Measurements from ENCODE around the gene CPN2. TPM values are rescaled to one million over a fixed set of nuclear protein-coding genes. Genes with fewer than 3 reads are reported as not detected.

Gene CPN2
- total RNA-seq, 6 donors from 2014 or later: 0.10 TPM; not detected in 5

DNA sequence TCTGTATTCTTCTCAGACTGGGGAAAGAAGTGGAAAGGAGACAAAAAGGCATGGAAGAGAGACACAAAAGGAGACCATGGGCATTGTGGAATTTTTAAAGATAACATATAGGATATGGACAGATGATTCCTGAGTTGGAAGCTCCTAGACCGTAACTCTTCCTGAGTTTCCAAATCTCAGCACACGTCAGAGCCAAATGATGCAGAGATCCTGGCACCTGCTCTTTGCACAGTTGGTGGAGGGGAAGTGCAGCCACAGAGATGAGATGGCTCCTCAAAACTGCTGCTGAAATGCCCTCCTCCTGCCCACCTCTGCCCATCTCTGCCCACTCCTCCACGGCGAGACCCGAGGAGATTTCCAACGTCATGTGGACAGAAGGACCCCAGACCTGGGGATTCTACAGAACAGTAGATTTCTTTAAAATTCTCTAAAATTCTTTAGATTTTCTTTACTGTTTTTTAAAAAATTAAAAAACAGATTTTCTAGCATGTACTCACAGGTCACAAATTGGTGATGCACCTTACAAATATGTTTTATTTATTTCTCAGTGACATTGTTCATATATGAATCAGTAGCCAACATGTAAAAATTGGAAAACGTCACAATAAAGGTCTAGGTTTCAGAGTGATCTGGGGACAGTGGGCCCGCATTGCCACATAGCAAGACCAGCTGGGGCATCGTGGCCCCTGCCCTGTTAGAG, 8.1 kb downstream of the CPN2 start:
- H3K9me3 ChIP-seq: no peaks in the 10 kb centered on the region
- DNase-seq: no peak

DNA sequence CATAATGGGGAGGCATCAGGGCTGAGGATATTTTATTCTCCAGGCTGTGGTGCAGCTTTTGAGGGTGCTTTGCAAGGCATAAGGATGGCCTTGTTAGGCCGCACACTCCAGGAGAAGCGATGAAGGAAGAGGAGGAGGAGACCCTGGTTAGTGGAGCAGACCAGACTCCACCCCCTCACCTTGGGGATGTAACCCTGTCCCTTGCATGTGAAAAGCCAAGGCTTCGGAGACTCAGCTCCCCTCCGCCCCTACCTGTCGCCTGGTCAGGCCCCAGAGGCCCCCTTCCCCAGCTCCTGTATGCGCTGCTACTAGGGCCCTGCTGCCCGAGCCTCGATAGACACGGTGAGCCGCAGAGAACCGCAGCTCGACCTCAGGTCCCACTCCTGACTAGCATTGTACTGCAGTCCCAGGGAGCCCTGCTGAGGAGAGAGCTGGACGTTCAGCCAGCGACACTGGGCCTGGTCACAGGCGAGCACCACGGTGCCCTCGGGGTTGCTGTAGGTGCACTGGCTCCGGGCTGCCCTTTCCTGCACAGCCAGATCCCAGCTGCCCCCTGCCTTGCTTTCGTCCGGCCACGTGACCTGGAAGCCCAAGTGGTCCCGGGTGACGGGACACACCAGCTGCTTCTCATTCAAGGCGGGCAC, 10.2 kb downstream of the CPN2 start:
- TF ChIP-seq EP300 (IDR thresholded peaks at IDR 0.05): no peak
- TF ChIP-seq POLR2A (IDR thresholded peaks at IDR 0.05): no peak
- TF ChIP-seq, protein P1, sequence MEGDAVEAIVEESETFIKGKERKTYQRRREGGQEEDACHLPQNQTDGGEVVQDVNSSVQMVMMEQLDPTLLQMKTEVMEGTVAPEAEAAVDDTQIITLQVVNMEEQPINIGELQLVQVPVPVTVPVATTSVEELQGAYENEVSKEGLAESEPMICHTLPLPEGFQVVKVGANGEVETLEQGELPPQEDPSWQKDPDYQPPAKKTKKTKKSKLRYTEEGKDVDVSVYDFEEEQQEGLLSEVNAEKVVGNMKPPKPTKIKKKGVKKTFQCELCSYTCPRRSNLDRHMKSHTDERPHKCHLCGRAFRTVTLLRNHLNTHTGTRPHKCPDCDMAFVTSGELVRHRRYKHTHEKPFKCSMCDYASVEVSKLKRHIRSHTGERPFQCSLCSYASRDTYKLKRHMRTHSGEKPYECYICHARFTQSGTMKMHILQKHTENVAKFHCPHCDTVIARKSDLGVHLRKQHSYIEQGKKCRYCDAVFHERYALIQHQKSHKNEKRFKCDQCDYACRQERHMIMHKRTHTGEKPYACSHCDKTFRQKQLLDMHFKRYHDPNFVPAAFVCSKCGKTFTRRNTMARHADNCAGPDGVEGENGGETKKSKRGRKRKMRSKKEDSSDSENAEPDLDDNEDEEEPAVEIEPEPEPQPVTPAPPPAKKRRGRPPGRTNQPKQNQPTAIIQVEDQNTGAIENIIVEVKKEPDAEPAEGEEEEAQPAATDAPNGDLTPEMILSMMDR (IDR thresholded peaks at IDR 0.05): no peak
- TF ChIP-seq POLR2AphosphoS5 (IDR thresholded peaks at IDR 0.05): no peak
- DNase-seq: no peak
- H3K27ac ChIP-seq: no peak overlapping the region
- 89 to 92% methylated on average over 16 to 24 of the region's 24 CpGs for WGBS, 2 donors
- no peaks in the 10 kb centered on the region for H3K9me3 ChIP-seq
- H3K4me3 ChIP-seq: no peak overlapping the region
- H3K4me1 ChIP-seq: peaks cover 0 to 3% (median 0%) of the 10 kb centered on the region in 4 donors
- no peaks in the 10 kb centered on the region for H3K36me3 ChIP-seq
- H3K27me3 ChIP-seq: no peaks in the 10 kb centered on the region
- ATAC-seq (ENCODE audit: low FRiP score in 2 of 2): no peak

More for the DNA sequence above, 8.1 kb downstream of the CPN2 start:
- Histone ChIP-seq H3K36me3 (no peaks in the 10 kb centered on the region), H3K4me3 (no peak overlapping the region), H3K4me1 (peaks cover 0 to 3% (median 0%) of the 10 kb centered on the region in 4 donors), H3K27me3 (no peaks in the 10 kb centered on the region), H3K27ac (no peak overlapping the region)
- ATAC-seq (ENCODE audit: low FRiP score in 2 of 2): no peak
- TF ChIP-seq POLR2A (IDR thresholded peaks at IDR 0.05) (no peak), EP300 (IDR thresholded peaks at IDR 0.05) (no peak), POLR2AphosphoS5 (IDR thresholded peaks at IDR 0.05) (no peak)
- TF ChIP-seq, protein P1 (IDR thresholded peaks at IDR 0.05): no peak
- WGBS, 2 donors: 81 to 89% methylated on average over 9 of the region's 9 CpGs

DNA sequence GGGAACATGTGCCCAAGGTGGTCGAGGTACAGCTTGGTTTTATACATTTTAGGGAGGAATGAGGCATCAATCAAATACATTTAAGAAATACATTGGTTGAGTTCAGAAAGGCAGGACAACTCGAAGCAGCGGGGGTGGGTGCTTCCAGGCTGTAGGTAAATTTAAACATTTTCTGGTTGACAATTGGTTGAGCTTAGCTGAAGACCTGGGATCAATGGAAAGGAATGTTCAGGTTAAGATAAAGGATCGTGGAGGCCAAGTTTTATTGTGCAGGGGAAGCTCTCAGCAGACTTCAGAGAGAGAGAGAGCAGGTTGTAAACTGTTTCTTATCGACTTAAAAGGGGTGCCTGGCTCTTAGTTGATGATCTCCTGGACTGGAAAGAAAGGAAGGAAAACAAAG, 11.3 kb downstream of the CPN2 start:
- TF ChIP-seq EP300 (IDR thresholded peaks at IDR 0.05) (no peak), POLR2A (IDR thresholded peaks at IDR 0.05) (no peak), POLR2AphosphoS5 (IDR thresholded peaks at IDR 0.05) (no peak)
- TF ChIP-seq, protein P1 (IDR thresholded peaks at IDR 0.05): no peak

DNA sequence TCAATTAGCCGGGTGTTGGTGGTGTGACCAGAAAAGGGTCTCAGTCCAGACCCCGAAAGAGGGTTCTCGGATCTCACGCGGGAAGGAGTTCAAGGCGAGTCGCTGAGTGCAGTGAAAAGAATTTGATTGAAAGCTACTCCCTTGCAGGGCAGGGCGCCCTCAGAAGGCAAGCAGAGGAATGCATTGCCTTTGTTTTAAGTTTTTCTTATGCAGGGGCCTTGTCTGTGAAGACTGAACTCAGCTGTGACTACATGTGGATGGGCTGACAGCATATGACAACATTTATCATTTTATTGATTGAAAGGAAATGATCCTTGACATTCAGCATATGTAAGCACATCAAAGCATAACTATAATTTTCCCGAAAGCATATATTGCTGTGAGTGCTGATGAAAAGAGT, 11.8 kb downstream of the CPN2 start:
- Histone ChIP-seq H3K27ac (no peak overlapping the region), H3K4me3 (no peak overlapping the region), H3K9me3 (no peaks in the 10 kb centered on the region), H3K4me1 (peaks cover 0 to 3% (median 0%) of the 10 kb centered on the region in 4 donors), H3K27me3 (no peaks in the 10 kb centered on the region), H3K36me3 (no peaks in the 10 kb centered on the region)
- DNase-seq: no peak
- no peak for TF ChIP-seq POLR2A (IDR thresholded peaks at IDR 0.05)
- TF ChIP-seq, protein P1 (IDR thresholded peaks at IDR 0.05): no peak
- no peak for TF ChIP-seq POLR2AphosphoS5 (IDR thresholded peaks at IDR 0.05)
- TF ChIP-seq EP300 (IDR thresholded peaks at IDR 0.05): no peak
- 80 to 83% methylated on average over 9 of the region's 9 CpGs for WGBS, 2 donors
- no peak for ATAC-seq (ENCODE audit: low FRiP score in 2 of 2)

More for the DNA sequence above, 11.3 kb downstream of the CPN2 start:
- no peak overlapping the region for H3K4me3 ChIP-seq
- 59 to 67% methylated on average over 5 of the region's 5 CpGs for WGBS, 2 donors
- no peaks in the 10 kb centered on the region for H3K36me3 ChIP-seq
- no peak overlapping the region for H3K27ac ChIP-seq
- ATAC-seq (ENCODE audit: low FRiP score in 2 of 2) (no peak), DNase-seq (no peak)
- H3K9me3 ChIP-seq: no peaks in the 10 kb centered on the region
- peaks cover 0 to 3% (median 0%) of the 10 kb centered on the region in 4 donors for H3K4me1 ChIP-seq
- H3K27me3 ChIP-seq: no peaks in the 10 kb centered on the region
